ENCODE data around the gene ALG14.

ALG14 gene

DNA sequence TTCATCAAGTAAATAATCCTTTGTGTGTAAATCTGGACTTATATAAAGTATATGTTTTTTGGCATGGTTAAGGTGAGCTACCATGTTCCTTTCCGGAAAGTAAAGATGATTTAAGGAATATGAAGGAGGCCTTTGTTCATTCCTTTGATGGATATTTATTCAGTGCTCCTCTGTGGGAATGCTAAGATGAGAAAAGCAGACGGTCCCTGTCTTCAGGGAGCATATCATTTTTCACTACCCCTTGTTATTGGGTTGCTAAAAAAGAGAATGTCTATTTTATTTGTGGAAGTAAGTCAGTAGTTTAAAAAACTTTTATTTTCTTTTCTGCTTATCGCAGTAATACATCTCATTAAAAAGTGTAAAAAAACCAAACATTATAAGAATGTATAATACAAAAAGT lies 110.8 kb downstream of the ALG14 start:
- Histone ChIP-seq H3K27ac (ENCODE audit: insufficient read depth, low read depth, low read length, poor library complexity, severe bottlenecking) (no peak overlapping the region), H3K4me1 (ENCODE audit: control insufficient read depth, insufficient read depth, low read length) (no peaks in the 10 kb centered on the region), H3K27me3 (ENCODE audit: control insufficient read depth, insufficient read depth, low read length, poor library complexity, severe bottlenecking) (no peaks in the 10 kb centered on the region), H3K4me3 (ENCODE audit: insufficient read depth, low read depth, low read length) (no peak overlapping the region), H3K9me3 (ENCODE audit: control insufficient read depth, low read length) (no peaks in the 10 kb centered on the region), H3K36me3 (ENCODE audit: control insufficient read depth, insufficient read depth, low read length) (no peaks in the 10 kb centered on the region)
- 96 to 97% methylated on average over 1 to 2 of the region's 3 CpGs for WGBS, 2 experiments

GRCh38 chr1:94961582-94961981 lies 111.2 kb downstream of the ALG14 start:
- H3K4me3 ChIP-seq (ENCODE audit: insufficient read depth, low read depth, low read length), result no peak overlapping the region
- H3K4me1 ChIP-seq (ENCODE audit: control insufficient read depth, insufficient read depth, low read length), result no peaks in the 10 kb centered on the region
- no peaks in the 10 kb centered on the region for H3K36me3 ChIP-seq (ENCODE audit: control insufficient read depth, insufficient read depth, low read length)
- 84 to 90% methylated on average over 6 to 7 of the region's 7 CpGs for WGBS, 2 experiments
- no peaks in the 10 kb centered on the region for H3K9me3 ChIP-seq (ENCODE audit: control insufficient read depth, low read length)
- H3K27ac ChIP-seq (ENCODE audit: insufficient read depth, low read depth, low read length, poor library complexity, severe bottlenecking), result no peak overlapping the region
- H3K27me3 ChIP-seq (ENCODE audit: control insufficient read depth, insufficient read depth, low read length, poor library complexity, severe bottlenecking), result no peaks in the 10 kb centered on the region

DNA sequence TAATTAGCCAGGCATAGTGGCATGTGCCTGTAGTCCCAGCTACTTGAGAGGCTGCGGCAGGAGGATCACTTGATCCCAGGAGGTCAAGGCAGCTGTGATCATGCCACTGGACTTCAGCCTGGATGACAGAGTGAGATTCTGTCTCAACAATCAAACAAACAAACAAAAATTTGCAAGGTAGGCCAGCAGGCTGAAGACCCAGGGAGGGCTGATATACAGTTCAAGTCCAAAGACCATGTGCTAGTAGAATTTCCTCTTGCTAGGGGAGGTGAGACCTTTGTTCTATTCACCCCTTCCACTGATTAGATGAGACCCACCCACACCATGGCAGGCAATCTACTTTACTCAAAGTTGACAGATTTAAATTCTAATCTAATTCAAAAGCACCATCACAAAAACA lies 114.7 kb downstream of the ALG14 start:
- H3K4me1 ChIP-seq (ENCODE audit: control insufficient read depth, insufficient read depth, low read length), result peaks cover 17% of the 10 kb centered on the region
- H3K36me3 ChIP-seq (ENCODE audit: control insufficient read depth, insufficient read depth, low read length), result no peaks in the 10 kb centered on the region
- WGBS, 2 experiments, result 93 to 100% methylated on average over 1 of the region's 1 CpG
- no peak overlapping the region for H3K4me3 ChIP-seq (ENCODE audit: insufficient read depth, low read depth, low read length)
- H3K27ac ChIP-seq (ENCODE audit: insufficient read depth, low read depth, low read length, poor library complexity, severe bottlenecking), result no peak overlapping the region
- H3K9me3 ChIP-seq (ENCODE audit: control insufficient read depth, low read length), result no peaks in the 10 kb centered on the region
- no peaks in the 10 kb centered on the region for H3K27me3 ChIP-seq (ENCODE audit: control insufficient read depth, insufficient read depth, low read length, poor library complexity, severe bottlenecking)

DNA sequence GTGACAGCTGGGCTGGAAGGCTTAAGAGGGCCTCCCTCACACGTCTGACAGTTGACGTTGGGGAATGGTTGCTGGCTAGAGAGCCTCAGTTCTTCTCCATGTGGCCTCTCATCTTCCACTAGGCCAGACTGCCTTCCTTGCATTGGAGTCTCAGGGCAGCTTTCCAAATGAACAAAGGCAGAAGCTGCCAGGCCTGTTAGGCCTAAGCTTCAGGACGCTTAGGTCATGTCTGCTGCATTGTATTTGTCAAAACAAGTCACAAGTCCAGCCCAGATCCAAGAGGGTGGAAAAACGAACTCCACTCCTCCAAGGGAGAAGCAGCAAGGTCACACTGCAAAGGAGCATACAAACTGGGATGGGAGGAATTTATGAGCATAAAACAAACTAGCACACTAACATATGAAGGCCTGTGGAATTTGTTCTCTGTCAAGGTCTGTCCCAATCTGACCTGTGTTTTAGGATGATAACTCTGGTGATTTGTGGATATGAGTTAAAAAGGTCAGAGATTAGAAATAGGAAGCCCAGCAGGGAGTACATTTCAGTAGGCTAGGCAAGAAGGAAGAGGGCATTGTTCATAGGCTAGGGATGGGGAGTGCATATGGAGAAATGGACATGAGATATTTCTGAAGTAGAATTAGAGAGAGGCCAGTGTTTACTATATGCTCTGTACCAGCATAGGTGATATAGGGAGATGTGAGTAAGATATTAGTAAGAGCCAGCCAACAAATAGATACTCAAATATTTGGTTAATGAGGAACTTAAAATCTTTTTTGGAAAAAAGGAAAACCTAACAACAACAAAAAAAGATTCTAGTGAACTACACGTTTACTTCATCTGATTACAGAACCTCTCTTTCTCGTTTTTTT lies 116.8 kb downstream of the ALG14 start:
- no peak overlapping the region for H3K27ac ChIP-seq (ENCODE audit: insufficient read depth, low read depth, low read length, poor library complexity, severe bottlenecking)
- H3K9me3 ChIP-seq (ENCODE audit: control insufficient read depth, low read length), result no peaks in the 10 kb centered on the region
- H3K27me3 ChIP-seq (ENCODE audit: control insufficient read depth, insufficient read depth, low read length, poor library complexity, severe bottlenecking), result no peaks in the 10 kb centered on the region
- H3K4me3 ChIP-seq (ENCODE audit: insufficient read depth, low read depth, low read length), result no peak overlapping the region
- peaks cover 17% of the 10 kb centered on the region for H3K4me1 ChIP-seq (ENCODE audit: control insufficient read depth, insufficient read depth, low read length)
- H3K36me3 ChIP-seq (ENCODE audit: control insufficient read depth, insufficient read depth, low read length), result no peaks in the 10 kb centered on the region
- 83 to 86% methylated on average over 6 of the region's 6 CpGs for whole genome bisulfite sequencing, 2 experiments

DNA sequence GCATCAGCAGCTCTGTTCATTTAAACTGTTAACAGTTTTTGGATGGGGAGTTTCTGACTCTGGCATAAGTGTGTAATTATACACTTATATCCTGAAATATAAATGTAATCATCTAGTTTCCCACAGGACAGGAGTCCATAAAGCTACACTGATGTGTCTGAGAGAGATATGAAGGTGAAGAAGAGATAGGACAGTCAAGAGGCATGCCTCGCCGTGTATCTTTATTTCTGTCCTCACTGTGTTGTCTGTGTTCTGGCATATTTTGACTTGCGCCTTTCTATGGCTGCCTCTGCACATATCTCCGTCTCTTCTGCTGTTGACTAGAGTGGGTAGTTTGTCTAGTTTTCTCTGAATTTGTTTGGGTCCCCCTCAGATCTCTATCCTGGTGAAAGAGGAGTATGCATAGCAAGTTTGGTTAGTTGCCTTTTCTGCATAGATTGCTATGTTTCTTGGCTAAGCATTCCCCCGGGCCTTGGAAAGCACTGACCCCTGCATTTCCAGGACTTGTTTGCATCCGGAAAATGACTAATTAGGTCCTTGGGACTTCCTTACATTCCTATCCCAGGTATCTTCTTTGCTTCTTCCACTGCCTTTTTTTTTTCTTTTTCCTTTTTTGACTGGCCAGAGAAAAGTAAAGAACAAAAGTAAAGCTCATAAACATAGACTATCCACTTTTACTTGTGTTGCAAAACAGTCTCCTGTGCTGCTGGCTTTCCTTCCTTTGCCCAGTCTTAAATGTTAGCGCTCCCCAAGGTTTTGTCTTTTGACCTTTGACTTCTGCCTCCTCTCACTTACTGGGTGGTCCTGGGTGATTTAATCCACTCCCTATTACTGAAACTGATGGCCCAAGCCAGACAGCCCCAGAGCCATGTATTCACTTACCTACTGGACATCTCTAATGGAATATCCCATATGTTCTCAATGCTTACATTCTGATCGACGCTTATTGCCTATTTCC lies 118.2 kb downstream of the ALG14 start:
- Histone ChIP-seq H3K27me3 (ENCODE audit: control insufficient read depth, insufficient read depth, low read length, poor library complexity, severe bottlenecking) (no peaks in the 10 kb centered on the region), H3K27ac (ENCODE audit: insufficient read depth, low read depth, low read length, poor library complexity, severe bottlenecking) (peak overlapping the region; percentile 26), H3K4me3 (ENCODE audit: insufficient read depth, low read depth, low read length) (no peak overlapping the region), H3K4me1 (ENCODE audit: control insufficient read depth, insufficient read depth, low read length) (peaks cover 17% of the 10 kb centered on the region), H3K9me3 (ENCODE audit: control insufficient read depth, low read length) (no peaks in the 10 kb centered on the region), H3K36me3 (ENCODE audit: control insufficient read depth, insufficient read depth, low read length) (no peaks in the 10 kb centered on the region)
- WGBS, 2 experiments, result 75 to 77% methylated on average over 9 of the region's 9 CpGs

DNA sequence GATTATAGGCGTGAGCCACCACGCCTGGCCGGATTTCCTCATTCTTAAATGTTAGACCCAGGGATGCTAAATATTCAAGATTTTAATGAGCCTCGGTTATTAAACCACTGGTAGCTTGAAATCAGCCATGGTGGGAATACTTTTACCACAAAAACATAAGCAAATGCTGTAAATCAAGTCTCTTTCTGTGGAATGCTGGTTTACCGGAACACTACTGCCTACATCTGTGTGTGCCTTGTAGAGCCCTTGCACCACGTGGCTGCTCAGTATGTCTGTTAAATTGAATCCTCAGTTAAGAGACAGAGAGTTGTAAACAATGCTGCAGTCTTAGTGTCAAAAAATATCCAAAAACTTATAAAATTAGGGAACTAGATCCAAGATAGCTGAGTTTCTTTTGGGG lies 119.0 kb downstream of the ALG14 start:
- 88 to 93% methylated on average over 6 of the region's 6 CpGs for WGBS, 2 experiments
- Histone ChIP-seq H3K9me3 (ENCODE audit: control insufficient read depth, low read length) (no peaks in the 10 kb centered on the region), H3K36me3 (ENCODE audit: control insufficient read depth, insufficient read depth, low read length) (no peaks in the 10 kb centered on the region), H3K4me3 (ENCODE audit: insufficient read depth, low read depth, low read length) (no peak overlapping the region), H3K27me3 (ENCODE audit: control insufficient read depth, insufficient read depth, low read length, poor library complexity, severe bottlenecking) (no peaks in the 10 kb centered on the region), H3K4me1 (ENCODE audit: control insufficient read depth, insufficient read depth, low read length) (peaks cover 17% of the 10 kb centered on the region), H3K27ac (ENCODE audit: insufficient read depth, low read depth, low read length, poor library complexity, severe bottlenecking) (no peak overlapping the region)

- Histone ChIP-seq H3K4me3 (ENCODE audit: insufficient read depth, low read depth, low read length) (no peak overlapping the region), H3K9me3 (ENCODE audit: control insufficient read depth, low read length) (no peaks in the 10 kb centered on the region), H3K27ac (ENCODE audit: insufficient read depth, low read depth, low read length, poor library complexity, severe bottlenecking) (no peak overlapping the region), H3K36me3 (ENCODE audit: control insufficient read depth, insufficient read depth, low read length) (no peaks in the 10 kb centered on the region), H3K27me3 (ENCODE audit: control insufficient read depth, insufficient read depth, low read length, poor library complexity, severe bottlenecking) (no peaks in the 10 kb centered on the region), H3K4me1 (ENCODE audit: control insufficient read depth, insufficient read depth, low read length) (peaks cover 17% of the 10 kb centered on the region)
Measured at GRCh38 chr1:94953107-94953506, 119.6 kb downstream of the ALG14 start.

DNA sequence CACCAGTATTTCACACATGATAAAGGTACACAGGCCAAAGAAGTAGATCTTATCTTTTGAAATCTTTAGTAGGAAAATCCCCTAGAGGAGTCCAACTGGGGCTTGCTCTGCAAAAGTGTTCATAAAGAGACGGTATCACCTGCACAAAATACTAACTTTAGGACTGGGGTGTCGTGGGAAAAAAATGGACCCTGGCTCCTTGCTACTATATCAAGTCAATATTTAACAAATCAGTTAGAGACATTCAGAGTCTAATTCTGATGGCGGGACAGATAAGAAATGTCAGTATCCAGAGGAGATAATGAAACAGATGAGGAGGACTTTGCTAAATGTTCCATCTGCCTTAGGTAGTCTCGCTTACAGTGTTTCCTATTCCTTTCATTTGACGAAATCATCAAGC lies 120.2 kb downstream of the ALG14 start:
- Histone ChIP-seq H3K36me3 (ENCODE audit: control insufficient read depth, insufficient read depth, low read length) (no peaks in the 10 kb centered on the region), H3K9me3 (ENCODE audit: control insufficient read depth, low read length) (no peaks in the 10 kb centered on the region), H3K4me1 (ENCODE audit: control insufficient read depth, insufficient read depth, low read length) (peaks cover 17% of the 10 kb centered on the region), H3K4me3 (ENCODE audit: insufficient read depth, low read depth, low read length) (no peak overlapping the region), H3K27ac (ENCODE audit: insufficient read depth, low read depth, low read length, poor library complexity, severe bottlenecking) (no peak overlapping the region), H3K27me3 (ENCODE audit: control insufficient read depth, insufficient read depth, low read length, poor library complexity, severe bottlenecking) (no peaks in the 10 kb centered on the region)
- 92 to 95% methylated on average over 5 of the region's 5 CpGs for WGBS, 2 experiments

- Histone ChIP-seq H3K27ac (ENCODE audit: insufficient read depth, low read depth, low read length, poor library complexity, severe bottlenecking) (no peak overlapping the region), H3K4me3 (ENCODE audit: insufficient read depth, low read depth, low read length) (no peak overlapping the region), H3K27me3 (ENCODE audit: control insufficient read depth, insufficient read depth, low read length, poor library complexity, severe bottlenecking) (no peaks in the 10 kb centered on the region), H3K9me3 (ENCODE audit: control insufficient read depth, low read length) (no peaks in the 10 kb centered on the region), H3K4me1 (ENCODE audit: control insufficient read depth, insufficient read depth, low read length) (peaks cover 17% of the 10 kb centered on the region), H3K36me3 (ENCODE audit: control insufficient read depth, insufficient read depth, low read length) (no peaks in the 10 kb centered on the region)
- 93 to 94% methylated on average over 5 of the region's 5 CpGs for WGBS, 2 experiments
Measured at GRCh38 chr1:94951509-94952208, 121.1 kb downstream of the ALG14 start.

GRCh38 chr1:94951046-94951445 lies 121.7 kb downstream of the ALG14 start:
- Histone ChIP-seq H3K27ac (ENCODE audit: insufficient read depth, low read depth, low read length, poor library complexity, severe bottlenecking) (no peak overlapping the region), H3K9me3 (ENCODE audit: control insufficient read depth, low read length) (no peaks in the 10 kb centered on the region), H3K4me3 (ENCODE audit: insufficient read depth, low read depth, low read length) (no peak overlapping the region), H3K27me3 (ENCODE audit: control insufficient read depth, insufficient read depth, low read length, poor library complexity, severe bottlenecking) (no peaks in the 10 kb centered on the region), H3K36me3 (ENCODE audit: control insufficient read depth, insufficient read depth, low read length) (no peaks in the 10 kb centered on the region), H3K4me1 (ENCODE audit: control insufficient read depth, insufficient read depth, low read length) (peaks cover 17% of the 10 kb centered on the region)
- WGBS, 2 experiments, result 94 to 96% methylated on average over 2 of the region's 2 CpGs
